Measurements from ENCODE around the gene NDUFA3.
A peak's percentile ranks its signal among the peaks of the same experiment; 100 is the strongest.

NDUFA3 gene

DNA sequence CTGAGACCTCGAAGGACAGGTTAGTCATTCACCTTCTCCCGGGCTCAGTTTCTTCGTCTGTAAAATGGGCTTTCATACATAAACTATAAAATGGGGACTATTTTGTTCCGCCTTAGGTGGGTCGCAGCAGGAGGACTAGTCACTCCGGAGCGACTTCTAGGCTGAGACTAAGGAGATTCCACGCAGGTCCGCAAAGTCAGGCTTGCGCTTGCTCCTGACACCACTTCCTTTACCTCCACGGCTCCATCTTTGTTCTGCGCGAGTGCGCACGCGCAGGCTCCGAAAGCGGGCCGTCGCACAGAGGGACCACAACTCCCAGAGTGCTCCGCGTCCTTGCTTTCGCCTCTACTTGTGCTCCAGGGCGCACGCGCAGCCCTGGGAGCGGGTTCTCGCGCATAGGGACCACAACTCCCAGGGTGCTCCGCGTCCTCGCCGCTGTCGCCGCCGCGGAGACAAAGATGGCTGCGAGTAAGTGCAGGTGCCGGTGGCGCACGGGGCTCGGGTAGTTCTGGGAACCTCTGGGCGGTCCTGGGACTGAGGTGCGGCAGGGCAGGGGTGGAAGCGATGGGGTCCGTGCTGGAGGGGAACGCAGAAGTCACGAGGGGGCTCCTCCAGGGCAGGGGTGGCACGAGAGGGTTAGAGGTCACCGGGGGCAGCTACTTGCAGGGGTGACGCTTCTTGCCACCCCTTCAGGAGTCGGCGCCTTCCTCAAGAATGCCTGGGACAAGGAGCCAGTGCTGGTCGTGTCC, at the start of gene NDUFA3:
TSS of gene NDUFA3 (plus strand) at position 435 of the 749 bp plus-strand sequence. CDS start at position 459, 24 bp downstream.
- H3K4me3 ChIP-seq: peak within 1 kb of the TSS; percentile 59 to 95 (median 83)

DNA sequence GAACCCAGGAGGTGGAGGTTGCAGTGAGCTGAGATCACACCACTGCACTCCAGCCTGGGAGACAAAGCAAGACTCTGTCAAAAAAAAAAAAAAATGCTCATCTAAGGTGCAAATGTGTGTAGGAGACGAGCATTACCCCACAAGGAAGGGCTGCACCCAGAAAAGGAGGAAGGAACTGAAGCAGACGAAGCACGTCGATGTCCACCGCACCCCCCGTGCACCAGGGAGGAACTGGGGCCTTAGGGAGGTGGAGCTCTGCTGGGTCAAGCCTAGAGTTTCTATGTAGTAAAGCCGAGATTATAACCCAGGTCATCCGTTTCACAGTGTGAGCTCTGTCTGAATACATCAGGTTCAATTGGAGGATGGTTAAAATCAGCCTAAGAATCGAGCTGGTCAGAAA, 40.0 kb upstream of the NDUFA3 start:
- Histone ChIP-seq H3K4me3 (no peak overlapping the region), H3K27ac (no peak overlapping the region)

More for the DNA sequence above, at the start of gene NDUFA3:
- peak within 1 kb of the TSS; percentile 27 to 94 (median 81) for H3K27ac ChIP-seq

DNA sequence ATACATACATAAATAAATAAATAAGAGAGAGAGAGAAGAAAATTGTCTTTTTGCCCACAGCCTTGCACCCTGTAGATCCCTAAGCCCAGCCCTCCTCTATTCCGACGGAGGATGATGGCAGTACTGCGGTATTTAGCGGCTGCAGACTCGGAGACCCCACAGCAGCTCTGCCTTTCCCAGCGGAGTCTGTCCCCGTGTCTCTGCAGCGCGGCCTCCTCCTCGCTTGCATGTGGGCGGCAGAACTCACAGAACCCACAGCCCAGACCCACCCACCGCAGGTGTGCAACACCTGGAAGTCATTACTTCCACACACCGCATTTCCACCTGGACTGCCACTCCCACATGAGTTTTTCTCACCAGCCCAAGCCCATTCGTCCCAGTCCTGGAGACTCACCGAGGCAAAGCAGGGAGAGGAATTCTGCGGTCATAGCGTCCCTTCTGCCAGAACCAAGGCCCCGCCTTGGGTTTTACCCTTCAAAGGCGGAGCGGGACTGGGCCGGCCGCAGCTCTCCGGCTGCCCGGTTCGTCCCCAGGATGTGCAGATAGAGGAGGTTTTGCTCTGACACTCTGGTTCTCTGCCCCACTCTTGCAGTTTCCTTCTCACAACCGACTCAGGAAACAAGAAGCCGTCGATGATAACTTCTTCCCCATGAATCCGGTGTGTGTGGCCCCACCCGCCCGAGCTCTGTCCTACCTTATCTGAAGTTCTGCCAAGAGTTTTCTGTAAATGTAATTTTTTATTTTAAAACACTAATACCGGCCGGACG, 39.1 kb upstream of the NDUFA3 start, which contains the start of gene VSTM1:
TSS of gene VSTM1 (minus strand) at position 548 of the 767 bp plus-strand sequence. CDS start at position 428, 120 bp downstream.
- Histone ChIP-seq H3K4me3 (no peak within 1 kb of the TSS), H3K27ac (no peak within 1 kb of the TSS)

DNA sequence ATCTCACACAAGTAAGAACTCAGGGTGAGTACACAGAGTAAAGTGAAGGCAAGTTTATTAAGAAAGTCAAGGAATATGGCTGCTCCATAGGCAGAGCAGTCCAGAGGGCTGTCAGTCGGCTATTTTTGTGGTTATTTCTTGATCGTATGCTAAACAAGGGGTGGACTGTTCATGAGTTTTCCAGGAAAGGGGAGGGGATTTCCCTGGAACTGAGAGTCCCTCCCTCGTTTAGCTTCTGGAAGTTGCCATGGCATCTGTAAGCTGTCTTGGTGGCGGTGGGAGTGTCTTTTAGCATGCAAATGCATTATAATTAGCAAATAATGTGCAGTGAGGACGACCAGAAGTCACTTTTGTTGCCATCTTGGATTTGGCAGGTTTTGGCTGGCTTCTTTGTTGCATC, 33.2 kb upstream of the NDUFA3 start:
- no peak overlapping the region for H3K4me3 ChIP-seq
- H3K27ac ChIP-seq: no peak overlapping the region

DNA sequence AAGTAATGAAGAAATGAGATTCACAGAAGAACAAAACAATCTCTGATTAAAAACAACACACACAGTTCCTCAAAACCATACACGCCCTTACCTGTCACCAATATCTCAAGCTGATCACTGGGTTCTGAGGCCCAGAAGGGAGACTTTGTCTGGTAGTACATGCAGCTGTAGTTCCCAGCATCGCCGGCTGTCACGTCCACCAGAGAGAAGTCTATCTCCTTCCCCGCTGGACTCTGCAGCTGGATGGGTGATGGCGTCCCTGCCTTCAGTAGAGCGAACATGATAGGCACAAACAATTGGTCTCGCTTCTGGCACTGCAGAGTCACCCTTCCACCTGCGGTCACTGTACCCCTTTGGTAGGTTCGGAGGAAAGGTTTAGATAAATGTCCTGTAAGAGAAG, 28.8 kb upstream of the NDUFA3 start:
- Histone ChIP-seq H3K27ac (no peak overlapping the region), H3K4me3 (no peak overlapping the region)

GRCh38 chr19:54074851-54075250, 27.8 kb upstream of the NDUFA3 start:
- H3K27ac ChIP-seq: no peak overlapping the region
- H3K4me3 ChIP-seq: no peak overlapping the region

DNA sequence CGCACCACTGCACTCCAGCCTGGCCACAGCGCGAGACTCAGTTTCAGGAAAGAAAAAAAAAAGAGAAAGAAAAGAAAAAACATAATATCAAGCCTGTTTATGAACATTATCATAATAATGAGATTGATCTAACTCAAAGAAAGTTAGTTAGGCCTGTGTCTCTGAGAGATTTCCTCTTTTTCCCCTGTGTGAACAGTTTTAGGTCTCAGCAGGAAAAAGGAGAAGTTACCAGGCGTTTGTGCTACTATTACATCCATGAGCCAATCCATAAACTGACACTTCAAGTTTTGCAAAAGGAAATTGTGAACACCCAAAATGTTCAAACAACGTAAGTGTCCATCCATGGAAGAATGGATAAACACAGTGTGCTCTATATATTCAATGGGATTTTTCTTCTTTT, 25.3 kb upstream of the NDUFA3 start:
- no peak overlapping the region for H3K4me3 ChIP-seq
- H3K27ac ChIP-seq: no peak overlapping the region

GRCh38 chr19:54081032-54081431, 21.6 kb upstream of the NDUFA3 start, which contains the start of gene TARM1:
Gene TARM1 (minus strand): TSS chr19:54081365. CDS start chr19:54081340, 25 bp downstream.
- H3K4me3 ChIP-seq: no peak within 1 kb of the TSS
- no peak within 1 kb of the TSS for H3K27ac ChIP-seq

GRCh38 chr19:54084410-54084809, 18.2 kb upstream of the NDUFA3 start:
- Histone ChIP-seq H3K4me3 (no peak overlapping the region), H3K27ac (no peak overlapping the region)

DNA sequence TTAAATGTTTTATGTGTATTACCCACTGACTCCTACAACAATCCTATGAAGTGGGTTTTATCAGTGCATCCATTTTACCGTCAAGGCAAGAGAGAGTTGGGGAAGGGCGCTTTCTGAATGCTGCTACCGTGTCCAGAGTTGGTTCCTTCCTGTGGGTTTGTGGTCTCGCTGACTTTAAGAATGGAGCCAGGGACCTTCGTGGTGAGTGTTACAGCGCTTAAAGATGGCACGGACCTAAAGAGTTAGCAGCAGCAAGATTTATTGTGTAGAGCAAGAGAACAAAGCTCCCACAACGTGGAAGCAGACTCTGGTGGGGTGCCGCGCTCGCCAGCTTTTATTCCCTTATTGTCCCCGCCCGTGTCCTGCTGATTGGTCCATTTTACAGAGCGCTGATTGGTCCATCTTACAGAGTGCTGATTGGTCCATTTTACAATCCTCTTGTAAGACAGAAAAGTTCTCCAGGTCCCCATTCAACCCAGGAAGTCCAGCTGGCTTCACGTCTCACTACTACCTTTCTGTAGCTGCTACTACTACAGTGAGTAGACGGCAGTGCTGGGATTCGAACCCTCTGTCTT, 8.1 kb upstream of the NDUFA3 start:
- H3K4me3 ChIP-seq: no peak overlapping the region
- no peak overlapping the region for H3K27ac ChIP-seq

DNA sequence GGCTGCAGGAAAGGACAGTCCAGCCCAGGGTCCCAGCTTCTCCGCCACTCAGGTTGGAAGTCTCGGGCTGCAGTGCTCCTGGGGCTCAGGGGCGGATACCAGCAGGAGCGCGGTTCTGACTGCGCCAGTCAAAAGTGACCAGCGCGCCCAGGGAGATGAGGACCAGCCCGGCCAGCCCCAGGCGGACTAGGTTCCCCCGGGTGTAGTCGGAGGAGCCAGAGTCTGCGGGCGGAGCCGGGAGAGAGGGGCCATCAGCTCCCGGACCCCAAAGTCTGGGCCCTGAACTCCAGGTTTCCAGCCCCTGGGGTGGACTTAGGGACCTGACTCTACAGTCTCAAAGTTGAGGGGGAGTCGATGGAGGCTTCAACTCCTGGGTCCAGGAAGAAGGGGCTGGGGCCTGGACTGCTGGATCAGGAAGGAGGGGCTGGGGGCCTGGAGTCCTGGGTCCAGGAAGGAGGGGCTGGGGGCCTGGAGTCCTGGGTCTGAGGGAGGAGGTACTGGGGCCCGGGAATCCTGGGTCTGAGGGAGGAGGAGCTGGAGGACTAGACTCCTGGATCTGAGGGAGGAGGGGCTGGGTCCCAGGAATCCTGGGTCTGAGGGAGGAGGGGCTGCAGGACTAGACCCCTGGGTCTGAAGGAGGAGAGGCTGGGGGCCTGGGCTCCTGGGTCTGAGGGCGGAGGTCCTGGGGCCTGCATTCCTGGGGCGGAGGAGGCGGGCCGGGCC, 7.4 kb upstream of the NDUFA3 start:
- Histone ChIP-seq H3K4me3 (peak overlapping the region; percentile 11 to 44 (median 29)), H3K27ac (peak overlapping the region in 9 of 21 experiments; percentile 9 to 83 (median 36))

GRCh38 chr19:54095859-54096616, 6.6 kb upstream of the NDUFA3 start:
- Histone ChIP-seq H3K27ac (peak overlapping the region in 10 of 21 experiments; percentile 9 to 83 (median 44)), H3K4me3 (peak overlapping the region; percentile 11 to 44 (median 29))

DNA sequence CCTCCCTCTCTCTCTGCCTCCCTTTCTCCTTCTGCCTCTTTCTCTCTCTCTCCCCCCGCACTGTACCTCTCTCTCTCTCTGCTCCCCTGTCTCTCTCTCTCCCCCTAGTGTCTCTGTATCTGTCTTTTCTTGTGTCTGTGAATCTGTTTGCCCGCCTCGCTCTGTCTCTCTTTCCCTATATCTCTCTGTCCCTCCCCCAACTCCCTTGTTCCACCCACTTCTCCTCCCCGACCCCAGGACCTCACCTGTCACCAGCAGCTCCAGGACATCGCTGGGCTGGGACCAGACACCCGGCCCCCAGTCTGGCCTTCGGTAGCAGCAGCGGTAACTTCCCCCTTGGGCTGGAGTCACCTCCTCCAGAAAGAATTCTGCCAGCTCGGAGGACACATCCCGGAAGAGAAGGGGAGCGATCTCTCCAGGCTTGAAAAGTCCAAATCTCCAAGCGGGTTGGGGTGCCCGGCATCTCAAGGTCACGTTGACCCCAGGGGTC, 6.0 kb upstream of the NDUFA3 start:
- Histone ChIP-seq H3K27ac (peak overlapping the region in 14 of 21 experiments; percentile 13 to 83 (median 56)), H3K4me3 (peak overlapping the region in 5 of 7 experiments; percentile 2 to 44 (median 13))

DNA sequence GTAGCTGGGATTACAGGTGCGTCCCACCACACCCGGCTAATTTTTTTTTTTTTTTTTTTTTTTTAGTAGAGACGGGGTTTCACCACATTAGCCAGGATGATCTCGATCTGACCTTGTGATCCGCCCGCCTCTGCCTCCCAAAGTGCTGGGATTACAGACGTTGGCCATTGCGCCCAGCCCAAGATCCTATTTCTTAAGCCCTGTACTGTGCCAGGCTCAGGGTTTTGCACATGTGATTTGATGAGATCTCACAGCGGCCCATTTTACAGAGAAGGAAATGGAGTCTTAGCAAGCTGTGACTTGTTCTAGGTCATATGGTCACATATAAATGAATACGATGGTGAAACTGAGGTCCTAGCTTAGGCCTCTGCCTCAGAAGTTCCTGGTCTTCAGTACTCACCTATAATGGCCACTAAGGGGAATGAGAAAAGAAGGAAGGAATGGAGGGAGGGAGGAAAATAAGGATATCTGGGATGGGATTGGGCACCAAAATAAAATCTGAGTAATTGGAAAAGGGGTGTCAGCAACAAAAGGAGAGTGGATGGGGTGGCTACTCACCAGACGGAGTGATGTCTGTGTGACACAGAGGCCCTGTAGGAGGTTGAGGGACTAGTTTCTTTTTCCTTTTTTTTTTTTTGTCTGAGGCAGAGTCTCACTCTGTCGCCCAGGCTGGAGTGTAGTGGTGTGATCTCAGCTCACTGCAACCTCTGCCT, 3.3 kb upstream of the NDUFA3 start:
- Histone ChIP-seq H3K4me3 (no peak overlapping the region), H3K27ac (no peak overlapping the region)

DNA sequence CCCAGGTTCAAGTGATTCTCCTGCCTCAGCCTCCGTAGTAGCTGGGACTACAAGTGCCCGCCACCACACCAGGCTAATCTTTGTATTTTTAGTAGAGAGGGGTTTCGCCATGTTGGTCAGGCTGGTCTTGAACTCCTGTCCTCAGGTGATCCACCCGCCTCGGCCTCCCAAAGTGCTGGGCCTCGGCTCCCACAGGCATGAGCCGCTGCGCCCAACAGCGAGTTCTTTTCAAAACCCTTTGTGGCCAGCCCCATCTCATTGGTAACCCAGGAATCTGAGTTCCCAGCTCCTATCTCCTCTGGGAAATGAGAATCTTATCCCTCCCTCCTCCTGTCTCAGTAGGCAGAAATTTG, 2.8 kb upstream of the NDUFA3 start:
- Histone ChIP-seq H3K4me3 (peak overlapping the region in 1 of 7 experiments; percentile 8), H3K27ac (peak overlapping the region in 5 of 21 experiments; percentile 20 to 80 (median 48))

GRCh38 chr19:54100561-54100960, 2.1 kb upstream of the NDUFA3 start, which contains the start of gene OSCAR:
Gene OSCAR (minus strand): TSS chr19:54100803. CDS start chr19:54100792, 11 bp downstream.
- peak within 1 kb of the TSS in 3 of 7 experiments; percentile 3 to 10 (median 8) for H3K4me3 ChIP-seq
- H3K27ac ChIP-seq: peak within 1 kb of the TSS in 11 of 21 experiments; percentile 10 to 80 (median 39)

- Histone ChIP-seq H3K4me3 (no peak overlapping the region), H3K27ac (no peak overlapping the region)
Measured at GRCh38 chr19:54104998-54105715, 2.5 kb downstream of the NDUFA3 start.
